ENCODE results near the gene FGF2. TPM values are rescaled to one million over a fixed set of nuclear protein-coding genes. Genes with fewer than 3 reads are reported as not detected.

FGF2 gene
- total and polyA plus RNA-seq, 2 donors (not counting 1 experiment from before 2014, with no cell fraction given), result 0.13 TPM; not detected in 1

- H3K9me3 ChIP-seq (ENCODE audit: control extremely low read depth in 1 of 3, control insufficient read depth in 2 of 3, insufficient read depth in 1 of 3, low read length in 2 of 3), result no peaks in the 10 kb centered on the region
- 93% methylated on average over 3 of the region's 4 CpGs for WGBS (ENCODE audit: insufficient coverage)
- H3K9ac ChIP-seq (ENCODE audit: low read length), result no peak overlapping the region
- H3K4me3 ChIP-seq (ENCODE audit: control extremely low read depth in 1 of 5, extremely low read depth in 1 of 5, insufficient read depth in 1 of 5, low read depth in 2 of 5, low read length in 4 of 5), result no peak overlapping the region
- no peaks in the 10 kb centered on the region for H3K36me3 ChIP-seq (replicated peaks in 1 of 2; ENCODE audit: control extremely low read depth in 1 of 2, control insufficient read depth in 1 of 2, extremely low read depth in 1 of 2, insufficient read depth in 2 of 2, low read length in 1 of 2)
- Mint-ChIP-seq H3K27me3 (peaks cover 58% of the 10 kb centered on the region), H3K9me3 (ENCODE audit: insufficient read depth) (no peaks in the 10 kb centered on the region), H3K4me1 (peaks cover 2% of the 10 kb centered on the region), H3K27ac (no peak overlapping the region), H3K4me3 (no peak overlapping the region)
- no peak overlapping the region for H3K27ac ChIP-seq (ENCODE audit: low read length in 2 of 2)
- H3K4me2 ChIP-seq (replicated peaks; ENCODE audit: low read depth, low read length, poor library complexity, severe bottlenecking), result no peak overlapping the region
- H4K20me1 ChIP-seq (ENCODE audit: control insufficient read depth, insufficient read depth, low read length, poor library complexity, severe bottlenecking), result no peaks in the 10 kb centered on the region
- H3K27me3 ChIP-seq (replicated peaks in 1 of 4; ENCODE audit: control extremely low read depth in 1 of 4, control insufficient read depth in 3 of 4, insufficient read depth in 4 of 4, low read length in 3 of 4), result peaks cover 0 to 38% (median 25%) of the 10 kb centered on the region in 4 experiments
- no peak for TF ChIP-seq EZH2 (IDR thresholded peaks at IDR 0.05; ENCODE audit: borderline replicate concordance, insufficient read depth, low read depth, low read length, poor library complexity, severe bottlenecking)
- TF ChIP-seq CTCF (IDR thresholded peaks at IDR 0.05), result no peak
- POLR2A ChIA-PET, result no interaction called here
- intact Hi-C loops (cut with micrococcal nuclease), result no loop called here
- no peak overlapping the region for H2AFZ ChIP-seq (ENCODE audit: insufficient read depth, low read depth, low read length, poor library complexity, severe bottlenecking)
- no peaks in the 10 kb centered on the region for H3K79me2 ChIP-seq (ENCODE audit: control insufficient read depth, insufficient read depth, low read length)
- CTCF ChIA-PET, result no interaction called here
- ATAC-seq (ENCODE audit: low read depth) (no peak), DNase-seq (no peak)
- no peaks in the 10 kb centered on the region for H3K4me1 ChIP-seq (ENCODE audit: control insufficient read depth in 2 of 2, insufficient read depth in 2 of 2, low read length in 2 of 2)
Measured at GRCh38 chr4:122833999-122834398, 7.4 kb downstream of the FGF2 start.

- no peak for TF ChIP-seq CTCF (IDR thresholded peaks at IDR 0.05)
- TF ChIP-seq EZH2 (IDR thresholded peaks at IDR 0.05; ENCODE audit: borderline replicate concordance, insufficient read depth, low read depth, low read length, poor library complexity, severe bottlenecking), result no peak
- Mint-ChIP-seq H3K4me3 (no peak overlapping the region), H3K27me3 (peaks cover 42% of the 10 kb centered on the region), H3K27ac (no peak overlapping the region), H3K9me3 (ENCODE audit: insufficient read depth) (no peaks in the 10 kb centered on the region), H3K4me1 (no peaks in the 10 kb centered on the region)
- intact Hi-C loops (cut with micrococcal nuclease), result no loop called here
- Histone ChIP-seq H3K27ac (ENCODE audit: low read length in 2 of 2) (no peak overlapping the region), H3K4me1 (ENCODE audit: control insufficient read depth in 2 of 2, insufficient read depth in 2 of 2, low read length in 2 of 2) (no peaks in the 10 kb centered on the region), H3K36me3 (replicated peaks in 1 of 2; ENCODE audit: control extremely low read depth in 1 of 2, control insufficient read depth in 1 of 2, extremely low read depth in 1 of 2, insufficient read depth in 2 of 2, low read length in 1 of 2) (no peaks in the 10 kb centered on the region), H3K4me2 (replicated peaks; ENCODE audit: low read depth, low read length, poor library complexity, severe bottlenecking) (no peak overlapping the region), H3K9me3 (ENCODE audit: control extremely low read depth in 1 of 3, control insufficient read depth in 2 of 3, insufficient read depth in 1 of 3, low read length in 2 of 3) (no peaks in the 10 kb centered on the region), H4K20me1 (ENCODE audit: control insufficient read depth, insufficient read depth, low read length, poor library complexity, severe bottlenecking) (no peaks in the 10 kb centered on the region), H3K4me3 (ENCODE audit: control extremely low read depth in 1 of 5, extremely low read depth in 1 of 5, insufficient read depth in 1 of 5, low read depth in 2 of 5, low read length in 4 of 5) (no peak overlapping the region), H2AFZ (ENCODE audit: insufficient read depth, low read depth, low read length, poor library complexity, severe bottlenecking) (no peak overlapping the region), H3K79me2 (ENCODE audit: control insufficient read depth, insufficient read depth, low read length) (no peaks in the 10 kb centered on the region), H3K27me3 (replicated peaks in 1 of 4; ENCODE audit: control extremely low read depth in 1 of 4, control insufficient read depth in 3 of 4, insufficient read depth in 4 of 4, low read length in 3 of 4) (peaks cover 0 to 26% (median 18%) of the 10 kb centered on the region in 4 experiments), H3K9ac (ENCODE audit: low read length) (no peak overlapping the region)
- DNase-seq, result no peak
- POLR2A ChIA-PET, result no interaction called here
- CTCF ChIA-PET, result no interaction called here
- ATAC-seq (ENCODE audit: low read depth), result no peak
- WGBS (ENCODE audit: insufficient coverage), result no CpG with 5 or more reads among the region's 2 CpGs
Measured at GRCh38 chr4:122836941-122837340, 10.3 kb downstream of the FGF2 start.
